GM23248 (cell line): ENCODE measurements around the gene GHRH. TPM values are rescaled to one million over a fixed set of nuclear protein-coding genes. Genes with fewer than 3 reads are reported as not detected.

ENCODE experiments used
- DNase-seq: peaks from one replicate; pipeline ENCODE4 v3.0.0-alpha.2; 2015
- H2AFZ ChIP-seq: fragments of 200-600 bp; sonication (generic); 2 replicates; pipeline ENCODE4 v1.6.1; 2016; ENCODE audit warnings: antibody characterized with exemption
- H3F3A ChIP-seq: fragments of 200-600 bp; sonication (generic); 2 replicates; pipeline ENCODE4 v1.6.1; 2016; ENCODE audit warnings: mild to moderate bottlenecking, antibody characterized with exemption, mixed run types; ENCODE audit not compliant: insufficient read depth
- H3K27ac ChIP-seq: fragments of 200-600 bp; sonication (generic); 2 replicates; pipeline ENCODE4 v1.5.1; 2016; ENCODE audit warnings: mild to moderate bottlenecking
- H3K27me3 ChIP-seq: fragments of 200-600 bp; sonication (generic); replicated peaks from 2 replicates; pipeline ENCODE4 v1.6.1; 2016; ENCODE audit warnings: mild to moderate bottlenecking; ENCODE audit not compliant: insufficient read depth
- H3K36me3 ChIP-seq: fragments of 200-600 bp; sonication (generic); 2 replicates; pipeline ENCODE4 v1.6.1; 2016; ENCODE audit warnings: low read depth, mild to moderate bottlenecking
- H3K4me1 ChIP-seq: fragments of 200-600 bp; sonication (generic); 2 replicates; pipeline ENCODE4 v1.6.1; 2016; ENCODE audit warnings: mild to moderate bottlenecking; ENCODE audit not compliant: insufficient read depth
- H3K4me2 ChIP-seq: fragments of 200-600 bp; sonication (generic); one replicate; pipeline ENCODE4 v1.6.1; 2016; ENCODE audit warnings: mild to moderate bottlenecking; ENCODE audit not compliant: unreplicated experiment
- H3K4me3 ChIP-seq: fragments of 200-600 bp; sonication (generic); 2 replicates; pipeline ENCODE4 v1.5.1; 2016; ENCODE audit warnings: mild to moderate bottlenecking
- H3K79me2 ChIP-seq: fragments of 200-600 bp; sonication (generic); 2 replicates; pipeline ENCODE4 v1.6.1; 2016; ENCODE audit warnings: mild to moderate bottlenecking; ENCODE audit not compliant: insufficient read depth
- H3K9ac ChIP-seq: fragments of 200-600 bp; sonication (generic); 2 replicates; pipeline ENCODE4 v1.6.1; 2016; ENCODE audit warnings: mild to moderate bottlenecking
- H3K9me2 ChIP-seq: fragments of 200-600 bp; sonication (generic); 2 replicates; pipeline ENCODE4 v1.6.1; 2016; ENCODE audit warnings: mixed run types, mild to moderate bottlenecking, moderate library complexity; ENCODE audit not compliant: insufficient read depth
- H3K9me3 ChIP-seq: fragments of 200-600 bp; sonication (generic); one replicate; pipeline ENCODE4 v1.6.1; 2017; ENCODE audit warnings: low read depth
- H4K20me1 ChIP-seq: fragments of 200-600 bp; sonication (generic); 2 replicates; pipeline ENCODE4 v1.6.0; 2016; ENCODE audit not compliant: insufficient read depth
- EZH2 ChIP-seq: fragments of 200-600 bp; sonication (generic); IDR thresholded peaks from 2 replicates; pipeline ENCODE4 v1.6.1; 2018; ENCODE audit warnings: antibody characterized with exemption, mild to moderate bottlenecking; ENCODE audit not compliant: insufficient read depth, poor library complexity, severe bottlenecking
- EZH2phosphoT487 ChIP-seq: fragments of 200-600 bp; sonication (generic); IDR thresholded peaks from 2 replicates; pipeline ENCODE4 v1.6.1; 2018; ENCODE audit warnings: antibody characterized with exemption, moderate library complexity, mild to moderate bottlenecking, low read depth; ENCODE audit not compliant: insufficient read depth
- WGBS, 2 experiments: methylation state at CpG; one replicate each; pipeline ENCODE4 v1.1.6; 2015 to 2017; ENCODE audit warnings: low lambda C conversion rate in 2 of 2, low coverage in 1 of 2; ENCODE audit errors: missing lambda C conversion rate in 2 of 2; 5-methylcytosine and 5-hydroxymethylcytosine counted together
- in situ Hi-C: fragments of 300-500 bp; cut with MboI; formaldehyde crosslinking; loops from 2 replicates; pipeline ENCODE4 v1.15.0; 2020
- polyA plus RNA-seq: library from polyadenylated mRNA; unstranded; fragments of >200 nt; fragmentation: Nextera tagmentation; extraction: Ambion mirVana; gene quantifications from 2 replicates; pipeline ENCODE4 v1.2.1, GENCODE V29; 2016
- total RNA-seq: library from RNA; depleted of rRNA; stranded (reverse); fragments of >200 nt; shearing (Covaris generic); gene quantifications from 2 replicates; pipeline ENCODE4 v1.2.3, GENCODE V29; 2014

The GHRH gene
- total and polyA plus RNA-seq, 2 experiments from 2014 or later: not detected

DNA sequence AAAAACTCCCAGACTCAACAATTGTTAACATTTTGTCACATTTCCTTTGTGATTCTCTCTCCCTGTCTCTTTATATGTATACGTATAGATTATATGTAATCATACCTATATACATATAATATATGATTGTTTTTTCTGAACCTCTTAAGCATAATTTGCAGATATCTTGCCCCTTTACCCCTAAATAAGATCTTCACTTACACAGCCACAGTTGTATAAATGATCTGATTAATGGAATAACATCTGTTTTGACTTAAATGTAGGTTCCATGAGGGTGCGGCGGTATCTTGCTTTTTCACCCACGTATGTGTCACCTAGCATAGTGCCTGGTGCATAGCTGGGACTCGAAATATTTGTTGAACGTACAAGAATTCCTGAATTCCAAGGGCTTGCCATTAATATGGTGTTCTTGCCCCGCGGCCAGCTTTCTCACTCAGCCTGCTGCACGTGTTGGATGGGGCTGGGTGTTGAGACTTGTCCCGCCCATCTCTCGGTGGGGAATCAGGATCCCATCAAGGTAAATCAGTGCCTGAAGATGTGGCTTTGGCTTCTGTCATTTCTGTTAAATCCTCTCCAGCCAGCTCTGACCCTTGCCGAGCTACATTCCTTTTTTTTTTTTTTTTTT, 17.5 kb upstream of the GHRH start:
- TF ChIP-seq EZH2phosphoT487: no peak
- TF ChIP-seq EZH2: no peak
- no peaks in the 10 kb centered on the region for H3K9me3 ChIP-seq
- H3K79me2 ChIP-seq: no peaks in the 10 kb centered on the region
- peaks cover 14% of the 10 kb centered on the region; the same call in 1 of the 2 replicates for H3F3A ChIP-seq
- peak overlapping the region; percentile 50 for H3K4me2 ChIP-seq
- H3K27me3 ChIP-seq: no peaks in the 10 kb centered on the region
- in situ Hi-C loops: no loop called here
- H3K4me1 ChIP-seq: peaks cover 19% of the 10 kb centered on the region
- peak overlapping the region; percentile 8; the same call in 1 of the 2 replicates for H3K4me3 ChIP-seq
- DNase-seq: peak; percentile 77
- no peaks in the 10 kb centered on the region for H3K36me3 ChIP-seq
- no peaks in the 10 kb centered on the region for H4K20me1 ChIP-seq
- H3K9me2 ChIP-seq: no peaks in the 10 kb centered on the region
- 14 to 19% methylated on average over 12 of the region's 12 CpGs for WGBS, 2 experiments
- H3K9ac ChIP-seq: no peak overlapping the region
- H3K27ac ChIP-seq: no peak overlapping the region
- peak overlapping the region; percentile 14; the same call in 1 of the 2 replicates for H2AFZ ChIP-seq

GRCh38 chr20:37277253-37277593, 15.6 kb upstream of the GHRH start:
- no peak overlapping the region for H3K4me2 ChIP-seq

DNA sequence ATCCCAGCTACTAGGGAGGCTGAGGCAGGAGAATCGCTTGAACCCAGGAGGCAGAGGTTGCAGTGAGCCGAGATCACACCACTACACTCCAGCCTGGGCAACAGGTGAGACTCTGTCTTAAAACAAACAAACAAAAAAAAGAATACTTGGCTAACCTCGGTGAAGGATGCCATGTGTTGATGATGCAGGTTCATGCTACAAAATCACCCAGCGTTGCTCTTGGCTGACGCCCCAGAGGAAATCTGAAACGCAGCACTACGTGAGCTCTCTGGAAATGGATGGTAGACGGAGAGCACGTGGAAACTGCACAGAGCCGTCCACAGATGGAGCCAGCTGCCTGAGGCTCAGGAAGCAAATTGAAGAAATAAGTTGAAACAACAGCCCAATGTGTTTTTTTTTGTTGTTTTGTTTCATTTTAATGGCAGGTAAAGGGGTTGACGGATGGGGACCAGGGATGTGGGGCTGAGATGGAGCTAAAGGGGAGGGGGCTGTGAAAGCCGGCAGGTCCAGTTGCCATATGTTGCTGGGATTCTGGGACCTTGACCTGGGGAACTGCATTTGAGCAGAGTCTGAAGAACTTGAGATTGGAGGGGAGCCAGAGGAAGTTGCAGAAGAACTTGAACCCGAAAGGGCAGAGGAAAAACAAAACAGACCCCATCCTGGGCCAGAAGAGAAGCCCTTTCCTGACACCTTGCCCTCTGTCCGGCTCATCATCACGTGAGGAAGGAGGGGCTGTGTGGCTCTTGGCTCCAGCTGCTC, 15.1 kb upstream of the GHRH start:
- Histone ChIP-seq H3K27ac (no peak overlapping the region), H2AFZ (peak overlapping the region; percentile 37; the same call in 1 of the 2 replicates)
- in situ Hi-C loops: no loop called here

More at GRCh38 chr20:37277253-37277593, 15.6 kb upstream of the GHRH start:
- Histone ChIP-seq H3F3A (peaks cover 5% of the 10 kb centered on the region; the same call in 1 of the 2 replicates), H3K9me3 (no peaks in the 10 kb centered on the region), H3K4me3 (no peak overlapping the region), H3K36me3 (no peaks in the 10 kb centered on the region), H3K9ac (no peak overlapping the region), H4K20me1 (no peaks in the 10 kb centered on the region), H2AFZ (peak overlapping the region; percentile 37; the same call in 1 of the 2 replicates), H3K79me2 (no peaks in the 10 kb centered on the region), H3K27me3 (no peaks in the 10 kb centered on the region), H3K4me1 (peaks cover 15% of the 10 kb centered on the region), H3K27ac (no peak overlapping the region), H3K9me2 (no peaks in the 10 kb centered on the region)
- DNase-seq: no peak
- in situ Hi-C loops: no loop called here
- 86 to 98% methylated on average over 2 of the region's 2 CpGs for WGBS, 2 experiments
- TF ChIP-seq EZH2phosphoT487: no peak
- no peak for TF ChIP-seq EZH2

GRCh38 chr20:37274851-37275524, 13.4 kb upstream of the GHRH start:
- 69 to 72% methylated on average over 5 of the region's 5 CpGs for WGBS, 2 experiments
- Histone ChIP-seq H3K27ac (no peak overlapping the region), H3F3A (no peaks in the 10 kb centered on the region), H3K4me3 (no peak overlapping the region), H3K4me1 (peaks cover 15% of the 10 kb centered on the region), H3K36me3 (no peaks in the 10 kb centered on the region), H3K27me3 (no peaks in the 10 kb centered on the region), H3K9me2 (no peaks in the 10 kb centered on the region), H3K79me2 (no peaks in the 10 kb centered on the region), H3K4me2 (no peak overlapping the region), H3K9ac (no peak overlapping the region), H2AFZ (no peak overlapping the region), H4K20me1 (no peaks in the 10 kb centered on the region), H3K9me3 (no peaks in the 10 kb centered on the region)
- TF ChIP-seq EZH2phosphoT487 (no peak), EZH2 (no peak)
- in situ Hi-C loops: loop anchor here (5.0 to 25.0 kb wide), 2 partner anchors 257 to 712 kb away; no protein-coding TSS in a partner anchor
- DNase-seq: no peak

More for the DNA sequence above, 15.1 kb upstream of the GHRH start:
- Histone ChIP-seq H3K27me3 (no peaks in the 10 kb centered on the region), H3K4me1 (peaks cover 15% of the 10 kb centered on the region), H3K36me3 (no peaks in the 10 kb centered on the region), H3K9ac (no peak overlapping the region), H3K4me3 (no peak overlapping the region), H3K4me2 (peak overlapping the region; percentile 26), H3K9me2 (no peaks in the 10 kb centered on the region), H4K20me1 (no peaks in the 10 kb centered on the region), H3F3A (no peaks in the 10 kb centered on the region), H3K9me3 (no peaks in the 10 kb centered on the region), H3K79me2 (no peaks in the 10 kb centered on the region)
- TF ChIP-seq EZH2 (no peak), EZH2phosphoT487 (no peak)
- WGBS, 2 experiments: 16 to 17% methylated on average over 15 of the region's 15 CpGs
- DNase-seq: peak; percentile 87
